ENCODE results near the gene RC3H2.

RC3H2 gene

DNA sequence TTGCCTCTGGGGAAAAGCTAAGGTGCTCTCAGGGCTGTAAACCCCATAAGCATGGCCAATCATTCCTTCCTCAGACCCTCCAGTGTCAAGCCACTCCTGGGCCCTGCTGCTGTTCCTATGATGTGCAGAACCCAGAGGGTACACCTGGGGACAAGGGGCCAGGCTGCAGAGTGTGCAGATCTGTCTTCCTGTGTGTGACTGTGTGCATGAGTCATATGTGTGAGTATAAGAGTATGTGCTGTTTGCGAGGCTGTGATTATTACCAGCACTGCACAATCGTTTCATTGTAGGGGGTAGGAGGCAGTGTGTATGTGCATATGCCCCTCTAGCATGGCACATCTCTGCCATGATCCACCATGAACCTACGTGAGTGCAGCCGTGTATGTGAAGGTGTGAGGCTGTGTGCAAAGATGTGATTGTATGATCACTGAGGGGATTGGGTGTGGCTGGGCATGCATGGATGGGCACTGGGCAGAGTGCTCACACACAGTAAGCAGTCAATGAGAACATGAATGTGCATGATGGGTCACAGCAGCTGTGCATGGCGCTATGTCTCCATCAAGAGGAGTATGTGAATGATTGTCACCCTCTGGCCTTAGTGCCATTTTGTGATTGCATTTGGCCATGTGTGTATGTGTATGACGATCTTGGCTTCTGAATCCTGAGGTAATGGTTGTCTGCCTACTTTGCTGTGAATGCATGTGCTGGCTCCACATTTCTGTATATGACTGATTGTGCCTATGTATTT is 107.7 kb downstream of the RC3H2 start:
- no peak for DNase-seq
